GM11168 (cell line): ENCODE results near the gene KLHL2.
"Not testable (repeated sequence)": the region's sequence is repeated elsewhere in the genome, so short reads cannot be mapped to it uniquely, and the experiment has no call there.

Experiments used
- in situ Hi-C: fragments of 300-500 bp; cut with MboI; formaldehyde crosslinking; loops from one replicate; pipeline ENCODE4 v1.12.0; 2022; ENCODE audit warnings: low sequenced_read_pairs; ENCODE audit not compliant: unreplicated experiment

The KLHL2 gene

GRCh38 chr4:165275357-165275756 is 68.0 kb downstream of the KLHL2 start:
- in situ Hi-C loops: not testable (repeated sequence)

- in situ Hi-C loops: not testable (repeated sequence)
Observed at GRCh38 chr4:165279531-165279930, 72.2 kb downstream of the KLHL2 start.

DNA sequence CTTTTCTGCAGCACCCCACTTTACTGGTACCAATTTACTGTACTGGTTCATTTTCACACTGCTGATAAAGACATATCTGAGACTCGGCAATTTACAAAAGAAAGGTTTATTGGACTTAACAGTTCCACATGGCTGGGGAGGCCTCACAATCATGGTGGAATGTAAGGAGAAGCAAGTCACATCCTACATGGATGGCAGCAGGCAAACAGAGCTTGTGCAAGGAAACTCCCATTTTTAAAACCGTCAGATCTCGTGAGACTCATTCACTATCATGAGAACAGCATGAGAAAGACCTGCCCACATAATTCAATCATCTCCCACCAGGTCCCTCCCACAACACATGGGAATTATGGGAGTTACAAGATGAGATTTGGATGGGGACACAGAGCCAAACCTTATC is 77.3 kb downstream of the KLHL2 start:
- in situ Hi-C loops: not testable (repeated sequence)

DNA sequence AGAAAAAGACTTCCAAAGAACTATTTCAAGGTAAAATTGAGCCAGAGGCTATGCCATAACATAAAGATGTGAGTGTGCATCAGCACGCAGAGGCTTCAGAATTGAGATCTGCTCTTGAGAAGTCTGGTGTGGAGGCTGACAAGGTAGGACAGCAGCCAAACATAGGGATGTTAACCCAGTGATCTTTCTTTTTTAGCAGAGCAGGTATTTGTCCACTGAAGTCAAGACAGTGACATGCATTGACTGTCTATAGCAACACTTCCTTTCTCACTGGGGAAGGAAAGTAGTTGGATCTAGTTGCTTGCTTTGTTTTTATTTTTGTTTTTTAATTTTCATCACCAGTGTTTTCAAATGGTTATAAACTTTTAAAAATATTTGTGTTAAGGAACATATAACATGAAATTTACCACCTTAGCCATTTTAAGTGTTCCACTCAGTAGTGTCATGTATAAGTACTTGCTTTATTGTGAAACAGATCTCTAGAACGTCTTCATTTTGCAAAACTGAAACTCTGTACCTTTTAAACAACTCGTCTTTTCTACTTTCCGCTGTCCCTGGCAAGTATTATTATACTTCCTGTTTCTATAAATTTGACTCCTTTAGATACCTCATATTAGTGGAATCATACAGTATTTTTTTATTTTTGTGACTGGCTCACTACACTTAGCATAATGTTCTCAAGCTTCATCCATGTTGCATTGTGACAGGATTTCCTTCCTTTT is 79.4 kb downstream of the KLHL2 start:
- in situ Hi-C loops: not testable (repeated sequence)

GRCh38 chr4:165288226-165288625 is 80.9 kb downstream of the KLHL2 start:
- in situ Hi-C loops: no loop called here

DNA sequence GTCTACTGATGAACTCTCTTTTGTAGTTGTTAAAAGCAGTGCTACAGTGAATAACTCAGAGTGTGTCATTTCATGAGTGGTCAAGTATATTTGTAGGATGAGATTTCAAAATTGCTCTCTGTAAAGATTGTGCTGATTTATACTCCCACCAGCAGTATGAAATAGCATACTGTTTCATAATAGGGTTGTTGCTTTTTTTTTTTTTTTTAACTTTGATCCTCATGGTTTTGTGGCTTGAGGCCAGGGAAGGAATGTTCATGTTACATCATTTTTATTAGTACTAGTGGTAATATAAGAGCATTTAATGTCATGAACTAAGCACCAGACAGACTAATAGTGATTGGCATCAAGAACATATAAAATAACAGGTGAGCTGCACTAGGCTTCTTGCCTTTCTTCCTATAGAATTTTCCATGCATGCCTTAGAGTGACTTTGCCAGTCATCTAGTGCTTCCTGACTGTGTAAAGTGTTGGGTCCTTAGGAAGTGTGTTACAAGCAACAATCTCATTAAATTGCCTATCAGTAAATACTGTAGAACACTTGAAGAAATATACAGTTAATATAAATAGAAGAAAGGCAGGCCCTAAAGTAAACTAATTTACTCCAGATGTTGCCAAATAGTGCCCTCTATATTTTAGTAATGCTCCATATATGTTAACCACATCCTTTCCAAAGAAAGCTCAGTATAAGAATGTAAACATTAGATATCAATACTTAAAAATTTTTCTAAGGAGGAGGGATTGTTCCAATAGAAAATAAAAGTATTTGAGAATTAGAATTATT is 81.5 kb downstream of the KLHL2 start:
- in situ Hi-C loops: no loop called here

- in situ Hi-C loops: no loop called here
Observed at GRCh38 chr4:165289423-165289785, 82.0 kb downstream of the KLHL2 start.

DNA sequence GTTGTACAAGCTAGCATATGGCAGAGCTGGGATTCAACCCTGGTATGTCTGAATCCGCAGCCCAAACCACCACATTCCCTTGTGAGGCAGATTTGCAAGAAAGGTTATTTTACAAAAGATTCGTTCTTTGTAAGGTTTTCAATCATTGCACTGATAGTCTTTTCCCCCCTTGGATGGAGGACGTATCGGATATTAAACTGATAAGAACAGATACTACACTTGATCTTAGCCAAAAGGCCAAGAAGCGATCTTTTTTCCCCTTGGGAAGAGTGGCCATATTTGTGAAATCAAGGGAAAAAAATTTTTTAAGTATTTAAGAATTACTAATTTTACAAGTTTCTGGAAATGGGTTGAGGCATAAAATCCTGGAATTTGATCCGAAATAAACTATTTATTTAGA is 85.7 kb downstream of the KLHL2 start:
- in situ Hi-C loops: no loop called here

DNA sequence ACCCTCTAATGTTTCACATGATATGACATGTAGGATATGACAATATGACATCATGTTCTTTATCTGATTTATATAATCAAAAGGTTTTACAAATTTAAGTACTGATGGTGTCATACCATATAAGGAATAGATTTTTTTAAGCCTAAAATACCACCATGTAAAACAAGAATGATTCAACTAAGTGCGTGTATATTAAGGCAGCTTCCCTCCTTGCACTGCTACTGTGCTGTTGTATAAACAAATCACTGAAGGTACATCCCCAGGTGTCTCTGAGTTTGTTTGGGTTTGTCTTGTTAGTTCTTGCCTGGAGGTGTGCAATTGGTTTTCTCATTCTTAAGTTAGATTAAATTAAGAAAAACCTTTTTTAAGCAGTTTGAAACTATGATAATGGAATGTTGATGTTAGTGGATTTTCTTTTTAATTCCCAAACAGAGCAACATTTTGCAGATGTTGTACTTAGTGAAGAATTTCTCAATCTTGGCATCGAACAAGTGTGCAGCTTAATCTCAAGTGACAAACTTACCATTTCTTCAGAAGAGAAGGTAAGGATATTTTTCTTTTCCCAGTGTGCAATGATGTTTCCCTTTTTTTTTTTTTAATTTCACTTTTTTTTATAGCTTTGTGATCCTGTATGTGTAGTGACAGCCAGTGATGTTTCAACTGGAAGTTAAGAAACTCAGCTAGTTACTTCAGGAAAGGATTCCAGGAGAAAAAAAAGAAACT is 86.7 kb downstream of the KLHL2 start:
- in situ Hi-C loops: no loop called here

DNA sequence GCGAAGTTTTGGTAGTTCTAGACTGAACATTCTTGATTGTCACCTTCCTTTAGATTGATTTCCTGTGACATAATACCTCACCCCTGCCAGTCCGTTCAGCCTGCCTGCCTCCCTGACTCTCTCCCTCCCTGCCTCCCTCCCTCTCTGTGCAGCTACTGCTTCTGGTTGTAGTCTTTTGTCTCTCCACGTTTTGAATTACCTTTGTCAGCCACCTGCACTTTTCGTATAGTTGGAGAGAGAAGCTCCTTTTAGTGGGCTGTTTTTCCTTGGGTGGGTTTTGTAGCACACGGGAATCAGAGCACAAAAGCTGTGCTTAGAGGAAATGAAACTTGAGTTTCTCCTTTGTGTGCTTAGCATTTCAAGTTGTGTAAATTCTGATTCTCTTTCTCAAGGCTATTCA is 87.5 kb downstream of the KLHL2 start:
- in situ Hi-C loops: no loop called here

DNA sequence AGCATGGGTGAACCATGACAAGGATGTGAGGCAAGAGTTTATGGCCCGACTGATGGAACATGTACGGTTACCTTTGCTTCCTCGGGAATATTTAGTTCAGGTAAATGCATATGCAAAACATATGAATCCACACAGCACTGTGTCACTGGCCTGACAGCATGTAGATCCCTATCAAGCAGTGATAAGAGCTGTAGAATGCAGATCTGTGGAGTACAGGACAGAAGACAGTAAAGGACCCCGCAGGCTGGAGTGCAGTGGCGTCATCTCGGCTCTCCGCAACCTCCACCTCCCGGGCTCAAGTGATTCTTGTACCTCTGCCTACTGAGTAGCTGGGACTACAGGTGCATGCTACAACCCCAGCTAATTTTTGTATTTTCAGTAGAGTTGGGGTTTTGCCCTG is 90.3 kb downstream of the KLHL2 start:
- in situ Hi-C loops: no loop called here

GRCh38 chr4:165299399-165300060 is 92.2 kb downstream of the KLHL2 start:
- in situ Hi-C loops: no loop called here

DNA sequence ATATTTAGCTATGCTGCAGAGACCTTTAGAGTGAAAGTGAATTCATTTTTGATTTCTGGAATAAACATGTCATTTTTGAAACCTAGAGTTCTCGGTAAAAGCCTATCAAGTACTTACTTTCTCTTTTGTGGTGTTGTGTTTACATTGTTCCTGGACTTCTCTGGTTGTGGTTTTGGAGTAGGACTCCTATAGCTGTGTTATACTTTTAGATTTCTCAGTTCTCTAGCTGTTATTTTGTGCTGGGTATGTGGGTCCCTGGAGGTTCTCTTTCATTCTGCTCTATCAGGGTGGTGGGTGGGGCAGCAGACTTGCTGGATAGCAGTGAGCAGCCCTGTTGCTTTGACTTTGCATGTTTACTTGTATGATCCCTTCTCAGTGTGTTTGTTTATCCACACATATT is 94.5 kb downstream of the KLHL2 start:
- in situ Hi-C loops: no loop called here

DNA sequence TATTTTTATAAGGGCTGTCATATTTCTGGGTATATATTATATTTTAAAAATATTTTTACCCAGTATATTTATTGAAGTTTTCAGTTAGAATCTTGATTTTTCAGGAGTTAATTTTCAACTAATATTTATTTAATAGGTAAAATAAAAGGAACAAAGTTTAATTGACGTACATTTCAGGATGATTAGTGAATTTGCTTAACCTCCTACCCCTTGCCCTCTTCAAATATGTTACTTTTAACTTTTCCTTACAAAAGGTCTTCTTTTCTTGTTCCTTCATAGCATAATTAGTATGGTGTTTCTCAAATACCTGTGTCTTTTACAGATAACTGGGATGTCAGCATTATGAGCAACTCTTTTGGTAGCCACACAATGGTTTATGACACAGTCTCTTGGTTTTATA is 95.3 kb downstream of the KLHL2 start:
- in situ Hi-C loops: no loop called here

DNA sequence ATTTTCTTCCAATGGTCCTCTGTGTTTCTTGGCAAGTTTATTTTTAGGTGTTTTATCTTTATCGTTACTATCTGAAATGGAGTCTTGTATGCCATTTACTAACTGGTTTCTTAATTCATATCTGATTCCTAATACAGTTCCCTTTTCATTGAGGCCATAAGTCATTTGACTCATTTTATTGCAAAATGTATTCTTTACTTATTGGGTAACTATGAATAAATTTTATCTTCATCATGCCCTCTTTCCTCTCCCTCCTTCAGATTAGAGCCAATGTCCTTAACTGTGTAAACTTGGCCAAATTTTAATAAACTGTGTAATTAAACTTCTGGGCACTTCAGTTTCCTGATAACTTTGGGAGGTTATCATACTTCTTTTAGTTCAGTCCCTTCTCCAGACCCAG is 100.8 kb downstream of the KLHL2 start:
- in situ Hi-C loops: no loop called here

DNA sequence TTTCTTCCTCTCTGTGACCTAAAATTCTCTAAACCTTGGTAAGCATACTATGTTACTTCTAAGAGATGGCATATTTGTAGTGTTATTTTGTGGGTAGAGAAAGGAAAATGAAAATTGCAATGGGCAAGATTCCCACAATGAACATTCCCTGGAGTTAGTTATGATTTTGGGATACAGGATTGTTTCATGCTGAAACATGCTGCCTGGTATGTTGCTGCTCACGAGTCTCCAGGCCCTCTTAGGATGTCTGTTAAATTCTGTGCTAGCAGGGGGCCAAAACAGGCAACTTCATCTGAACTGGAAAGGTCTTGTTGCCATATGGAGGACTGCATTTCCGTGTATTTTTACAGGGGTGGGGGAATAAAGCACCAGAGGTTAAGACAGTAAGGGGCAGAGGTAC is 101.2 kb downstream of the KLHL2 start:
- in situ Hi-C loops: no loop called here

GRCh38 chr4:165309456-165309855 is 102.1 kb downstream of the KLHL2 start:
- in situ Hi-C loops: no loop called here

GRCh38 chr4:165312506-165312905 is 105.1 kb downstream of the KLHL2 start:
- in situ Hi-C loops: no loop called here

GRCh38 chr4:165319030-165319429 is 111.7 kb downstream of the KLHL2 start:
- in situ Hi-C loops: no loop called here

DNA sequence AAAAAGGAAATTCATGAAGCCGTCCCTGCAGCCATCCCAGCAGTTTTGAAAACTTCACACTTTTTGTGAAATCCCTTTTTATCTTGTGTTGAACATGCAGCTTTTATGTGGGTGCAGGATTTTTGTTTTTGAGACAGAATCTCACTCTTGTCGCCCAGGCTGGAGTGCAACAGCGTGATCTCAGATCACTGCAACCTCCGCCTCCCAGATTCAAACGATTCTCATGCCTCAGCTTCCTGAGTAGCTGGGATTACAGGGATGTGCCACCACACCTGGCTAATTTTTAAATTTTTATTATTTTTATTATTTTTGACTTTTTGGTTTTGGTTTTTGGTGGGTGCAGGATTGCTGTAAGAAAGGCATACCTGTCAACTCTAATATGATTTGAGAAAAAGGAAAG is 112.1 kb downstream of the KLHL2 start:
- in situ Hi-C loops: no loop called here
